Right ventricle myocardium inferior (tissue), 1 donor: ENCODE results near the gene TRIP6. TPM values are rescaled to one million over a fixed set of nuclear protein-coding genes. Genes with fewer than 3 reads are reported as not detected.
A peak's percentile ranks its signal among the peaks of the same experiment; 100 is the strongest.

Experiments
- ATAC-seq: fragments of 200-7000 bp; cut with Tn5 transposase; one replicate; pipeline ENCODE4 v1.9.1; 2020; ENCODE audit warnings: mild to moderate bottlenecking, moderate library complexity
- DNase-seq: peaks from one replicate; pipeline ENCODE4 v3.0.0; 2021; ENCODE audit errors: missing footprints
- intact Hi-C: fragments of 100-400 bp; cut with DNase I; formaldehyde crosslinking; loops from one replicate; pipeline ENCODE4 v1.11.0; 2022
- long read RNA-seq: library from polyadenylated mRNA; unstranded; transcript quantifications from one replicate; pipeline ENCODE4 v2.0.0, GENCODE V29; 2021
- total RNA-seq: library from RNA; stranded (reverse); fragmentation: NEBNext Ultra II Directional; extraction: Animal tissue kit (Norgen Biotek cat#: 25700); gene quantifications from one replicate; pipeline ENCODE4 v1.2.1, GENCODE V29; 2021
- donor health status: DM: no; HTN: yes; CAD: no; lungs with severe emphysema.

The TRIP6 gene
- total RNA-seq: 15.5 TPM
- long read RNA-seq, transcript TRIP6-201 (9 exons, 1,942 nt): major isoform, 15 of 18 reads
- long read RNA-seq, partial matches to known transcripts: 0 of 18 reads
- long read RNA-seq, other reads (novel, unspliced or antisense): 3 of 18 reads

- intact Hi-C loops: no loop called here
- DNase-seq (peak; percentile 90), ATAC-seq (peak; percentile 76)
These were observed at the start of gene TRIP6 for GRCh38 chr7:100867040-100867775. TSS of gene TRIP6 (plus strand) at chr7:100867387. CDS start at chr7:100867498, 111 bp downstream.

GRCh38 chr7:100818366-100818765 lies 48.8 kb upstream of the TRIP6 start:
- DNase-seq (no peak), ATAC-seq (no peak)
- intact Hi-C loops: no loop called here

- ATAC-seq: no peak
- DNase-seq: no peak
- intact Hi-C loops: no loop called here
These were observed 48.4 kb upstream of the TRIP6 start for GRCh38 chr7:100818825-100819224.

GRCh38 chr7:100819586-100819985 lies 47.6 kb upstream of the TRIP6 start:
- intact Hi-C loops: no loop called here
- no peak for DNase-seq
- ATAC-seq: no peak

GRCh38 chr7:100822236-100823139 lies 44.7 kb upstream of the TRIP6 start:
- DNase-seq: no peak
- no peak for ATAC-seq
- intact Hi-C loops: no loop called here

- DNase-seq (no peak), ATAC-seq (no peak)
- intact Hi-C loops: no loop called here
These were observed 44.1 kb upstream of the TRIP6 start for GRCh38 chr7:100823140-100823525.

- DNase-seq: no peak
- intact Hi-C loops: no loop called here
- ATAC-seq: no peak
These were observed 43.7 kb upstream of the TRIP6 start for GRCh38 chr7:100823534-100823933.

GRCh38 chr7:100824499-100825214 lies 42.5 kb upstream of the TRIP6 start:
- DNase-seq (peak; percentile 31), ATAC-seq (no peak)
- intact Hi-C loops: no loop called here

GRCh38 chr7:100825215-100825671 lies 41.9 kb upstream of the TRIP6 start:
- intact Hi-C loops: no loop called here
- DNase-seq: peak; percentile 48

GRCh38 chr7:100825751-100826513 lies 41.3 kb upstream of the TRIP6 start:
- ATAC-seq (no peak), DNase-seq (peak; percentile 7)
- intact Hi-C loops: loop anchor here (2.0 kb wide), 1 partner anchor 23 kb away; no protein-coding TSS in a partner anchor

More at GRCh38 chr7:100825215-100825671, 41.9 kb upstream of the TRIP6 start:
- ATAC-seq: no peak

- intact Hi-C loops: loop anchor here (2.0 kb wide), 1 partner anchor 24 kb away; no protein-coding TSS in a partner anchor
- DNase-seq: no peak
- peak; percentile 4 for ATAC-seq
These were observed 40.5 kb upstream of the TRIP6 start for GRCh38 chr7:100826514-100827329.

- ATAC-seq (peak; percentile 92), DNase-seq (peak; percentile 86)
- intact Hi-C loops: loop anchor here (2.0 kb wide), 1 partner anchor 25 kb away; no protein-coding TSS in a partner anchor
These were observed 39.6 kb upstream of the TRIP6 start, which contains the start of gene EPHB4 for GRCh38 chr7:100827330-100828226. TSS of gene EPHB4 (minus strand) at chr7:100827523. CDS start at chr7:100827030, 493 bp downstream.

GRCh38 chr7:100829150-100829716 lies 38.0 kb upstream of the TRIP6 start:
- ATAC-seq (no peak), DNase-seq (peak; percentile 74)
- intact Hi-C loops: no loop called here

GRCh38 chr7:100830396-100830795 lies 36.8 kb upstream of the TRIP6 start:
- no peak for ATAC-seq
- intact Hi-C loops: no loop called here
- DNase-seq: no peak

- ATAC-seq (no peak), DNase-seq (no peak)
- intact Hi-C loops: no loop called here
These were observed 34.9 kb upstream of the TRIP6 start for GRCh38 chr7:100832281-100832633.
